GM10266 (cell line): Measurements from ENCODE around the gene ZEB2.

Experiments
- DNase-seq: peaks from one replicate; pipeline ENCODE4 v3.0.0; 2012; ENCODE audit errors: extremely low spot score
- CTCF ChIP-seq: IDR thresholded peaks from 2 replicates; pipeline ENCODE4 v1.5.1; 2012; ENCODE audit warnings: mild to moderate bottlenecking, low read depth; ENCODE audit not compliant: control insufficient read depth, insufficient read depth; ENCODE audit errors: missing control alignments

ZEB2 gene

GRCh38 chr2:144464730-144465129 lies 55.2 kb downstream of the ZEB2 start:
- no peak for DNase-seq
- no peak for TF ChIP-seq CTCF

GRCh38 chr2:144463266-144463665 lies 56.7 kb downstream of the ZEB2 start:
- DNase-seq = no peak
- no peak for TF ChIP-seq CTCF

GRCh38 chr2:144462266-144462665 lies 57.7 kb downstream of the ZEB2 start:
- no peak for DNase-seq
- TF ChIP-seq CTCF = no peak

- no peak for DNase-seq
- TF ChIP-seq CTCF = no peak
These were observed 58.6 kb downstream of the ZEB2 start for GRCh38 chr2:144461308-144461766.

- DNase-seq = no peak
- no peak for TF ChIP-seq CTCF
These were observed 59.1 kb downstream of the ZEB2 start for GRCh38 chr2:144460727-144461307.

GRCh38 chr2:144459937-144460336 lies 60.0 kb downstream of the ZEB2 start:
- no peak for DNase-seq

GRCh38 chr2:144459286-144459685 lies 60.6 kb downstream of the ZEB2 start:
- no peak for DNase-seq
- no peak for TF ChIP-seq CTCF

More at GRCh38 chr2:144459937-144460336, 60.0 kb downstream of the ZEB2 start:
- no peak for TF ChIP-seq CTCF
